Hepatocyte (in vitro differentiated cells): ENCODE data around the gene PDE4D. TPM values are rescaled to one million over a fixed set of nuclear protein-coding genes. Genes with fewer than 3 reads are reported as not detected.

Source experiments
- DNase-seq: peaks from one replicate; pipeline ENCODE4 v3.0.0-alpha.2; 2016; ENCODE audit warnings: low spot score
- H2AFZ ChIP-seq: fragments of 200-600 bp; sonication (generic); 2 replicates; pipeline ENCODE4 v1.6.0; 2016; ENCODE audit warnings: antibody characterized with exemption, mild to moderate bottlenecking
- H3K27ac ChIP-seq: fragments of 200-600 bp; sonication (generic); 2 replicates; pipeline ENCODE4 v1.5.1; 2016; ENCODE audit warnings: mild to moderate bottlenecking
- H3K27me3 ChIP-seq: fragments of 200-600 bp; sonication (generic); 2 replicates; pipeline ENCODE4 v1.6.1; 2016
- H3K36me3 ChIP-seq: fragments of 200-600 bp; sonication (generic); replicated peaks from 2 replicates; pipeline ENCODE4 v1.5.1; 2016; ENCODE audit warnings: low read depth; ENCODE audit not compliant: insufficient read depth
- H3K4me1 ChIP-seq: fragments of 200-600 bp; sonication (generic); 2 replicates; pipeline ENCODE4 v1.5.1; 2016; ENCODE audit warnings: mild to moderate bottlenecking, moderate library complexity; ENCODE audit not compliant: insufficient read depth
- H3K4me2 ChIP-seq: fragments of 200-600 bp; sonication (generic); 2 replicates; pipeline ENCODE4 v1.6.0; 2016
- H3K4me3 ChIP-seq: fragments of 200-600 bp; sonication (generic); 2 replicates; pipeline ENCODE4 v1.5.1; 2016; ENCODE audit warnings: mild to moderate bottlenecking
- H3K79me2 ChIP-seq: fragments of 200-600 bp; sonication (generic); 2 replicates; pipeline ENCODE4 v1.6.0; 2017; ENCODE audit warnings: mild to moderate bottlenecking
- H3K9me2 ChIP-seq: fragments of 200-600 bp; sonication (generic); replicated peaks from 2 replicates; pipeline ENCODE4 v1.6.0; 2017; ENCODE audit warnings: mild to moderate bottlenecking; ENCODE audit not compliant: insufficient read depth
- H3K9me3 ChIP-seq: fragments of 200-600 bp; sonication (generic); 2 replicates; pipeline ENCODE4 v1.5.1; 2016; ENCODE audit warnings: low read depth, mild to moderate bottlenecking
- H4K20me1 ChIP-seq: fragments of 200-600 bp; sonication (generic); 2 replicates; pipeline ENCODE4 v1.6.0; 2016; ENCODE audit warnings: mild to moderate bottlenecking; ENCODE audit not compliant: insufficient read depth, poor library complexity, severe bottlenecking
- EZH2 ChIP-seq: fragments of 200-600 bp; sonication (generic); IDR thresholded peaks from 2 replicates; pipeline ENCODE4 v1.6.1; 2016; ENCODE audit warnings: antibody characterized with exemption, mild to moderate bottlenecking, borderline replicate concordance
- EZH2phosphoT487 ChIP-seq: fragments of 200-600 bp; sonication (generic); IDR thresholded peaks from one replicate; pipeline ENCODE4 v1.6.1; 2018; ENCODE audit warnings: antibody characterized with exemption, mild to moderate bottlenecking, low read depth, moderate library complexity; ENCODE audit not compliant: unreplicated experiment, severe bottlenecking
- WGBS: methylation state at CpG from one replicate; pipeline ENCODE4 v1.1.6; 2016; ENCODE audit warnings: low lambda C conversion rate; ENCODE audit errors: missing lambda C conversion rate; 5-methylcytosine and 5-hydroxymethylcytosine counted together
- polyA plus RNA-seq: library from polyadenylated mRNA; unstranded; fragments of >200 nt; fragmentation: Nextera tagmentation; extraction: Ambion mirVana; gene quantifications from 2 replicates; pipeline ENCODE4 v1.2.1, GENCODE V29; 2016
- total RNA-seq: library from RNA; depleted of rRNA; stranded (reverse); fragments of >200 nt; gene quantifications from 2 replicates; pipeline ENCODE4 v1.2.3, GENCODE V29; 2014
- TF ChIP-seq, protein P1 (sequence below): fragments of 200-600 bp; sonication (generic); IDR thresholded peaks from 2 replicates; pipeline ENCODE4 v1.5.1; 2016; ENCODE audit warnings: antibody characterized with exemption, mild to moderate bottlenecking; ENCODE audit not compliant: poor library complexity

Gene PDE4D
- total and polyA plus RNA-seq, 2 experiments from 2014 or later = 14.5 to 45.2 TPM

DNA sequence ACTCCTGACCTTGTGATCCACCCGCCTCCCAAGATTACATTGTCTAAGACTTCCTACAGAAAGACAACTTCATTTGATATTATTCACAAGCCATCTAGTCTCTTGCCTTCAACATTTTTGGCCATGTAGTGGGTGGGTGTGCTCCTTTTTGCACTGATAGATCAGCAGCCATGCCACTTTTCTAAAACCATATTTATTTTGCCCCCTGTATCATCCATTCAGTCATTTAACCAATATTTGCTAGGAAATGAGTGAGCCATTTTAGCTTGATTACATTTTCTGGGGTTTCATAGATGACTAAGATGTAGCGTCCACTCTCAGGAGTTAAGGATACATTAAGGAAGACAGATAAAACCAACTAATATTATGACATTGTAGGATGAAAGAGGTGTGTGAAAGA lies 755.0 kb downstream of the PDE4D start:
- H3K27ac ChIP-seq = no peak overlapping the region
- no peaks in the 10 kb centered on the region for H3K4me1 ChIP-seq
- H3K79me2 ChIP-seq = no peaks in the 10 kb centered on the region
- H2AFZ ChIP-seq = no peak overlapping the region
- no peak overlapping the region for H3K4me3 ChIP-seq
- no peak for DNase-seq
- no peaks in the 10 kb centered on the region for H3K27me3 ChIP-seq
- no peaks in the 10 kb centered on the region for H3K9me2 ChIP-seq
- no peak overlapping the region for H3K4me2 ChIP-seq
- 96% methylated on average over 2 of the region's 2 CpGs for WGBS
- H4K20me1 ChIP-seq = no peaks in the 10 kb centered on the region
- no peaks in the 10 kb centered on the region for H3K36me3 ChIP-seq
- TF ChIP-seq EZH2 (no peak), EZH2phosphoT487 (no peak)
- TF ChIP-seq, protein P1, sequence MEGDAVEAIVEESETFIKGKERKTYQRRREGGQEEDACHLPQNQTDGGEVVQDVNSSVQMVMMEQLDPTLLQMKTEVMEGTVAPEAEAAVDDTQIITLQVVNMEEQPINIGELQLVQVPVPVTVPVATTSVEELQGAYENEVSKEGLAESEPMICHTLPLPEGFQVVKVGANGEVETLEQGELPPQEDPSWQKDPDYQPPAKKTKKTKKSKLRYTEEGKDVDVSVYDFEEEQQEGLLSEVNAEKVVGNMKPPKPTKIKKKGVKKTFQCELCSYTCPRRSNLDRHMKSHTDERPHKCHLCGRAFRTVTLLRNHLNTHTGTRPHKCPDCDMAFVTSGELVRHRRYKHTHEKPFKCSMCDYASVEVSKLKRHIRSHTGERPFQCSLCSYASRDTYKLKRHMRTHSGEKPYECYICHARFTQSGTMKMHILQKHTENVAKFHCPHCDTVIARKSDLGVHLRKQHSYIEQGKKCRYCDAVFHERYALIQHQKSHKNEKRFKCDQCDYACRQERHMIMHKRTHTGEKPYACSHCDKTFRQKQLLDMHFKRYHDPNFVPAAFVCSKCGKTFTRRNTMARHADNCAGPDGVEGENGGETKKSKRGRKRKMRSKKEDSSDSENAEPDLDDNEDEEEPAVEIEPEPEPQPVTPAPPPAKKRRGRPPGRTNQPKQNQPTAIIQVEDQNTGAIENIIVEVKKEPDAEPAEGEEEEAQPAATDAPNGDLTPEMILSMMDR = no peak
- H3K9me3 ChIP-seq = no peaks in the 10 kb centered on the region

DNA sequence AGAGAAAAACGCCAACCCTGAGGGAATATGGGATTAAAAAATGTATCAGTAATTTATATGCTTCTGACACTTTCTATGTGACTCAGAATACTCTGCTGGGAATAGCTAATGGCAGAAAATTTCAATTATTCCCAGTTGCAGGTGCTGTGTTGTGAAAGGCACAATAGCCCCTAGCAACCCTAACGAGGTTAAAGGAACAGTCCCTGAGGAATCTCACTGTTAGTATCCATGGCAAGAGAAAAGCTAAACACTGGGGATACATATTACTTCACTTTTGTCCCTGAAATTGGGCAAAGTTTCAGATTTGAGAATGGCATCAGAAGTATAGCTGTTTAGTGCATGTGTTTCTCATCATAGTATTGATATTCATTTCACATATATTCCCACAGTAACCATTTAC lies 755.7 kb downstream of the PDE4D start:
- Histone ChIP-seq H2AFZ (no peak overlapping the region), H3K9me2 (no peaks in the 10 kb centered on the region), H3K79me2 (no peaks in the 10 kb centered on the region), H3K4me2 (no peak overlapping the region), H3K27me3 (no peaks in the 10 kb centered on the region), H3K4me1 (no peaks in the 10 kb centered on the region), H4K20me1 (no peaks in the 10 kb centered on the region), H3K4me3 (no peak overlapping the region), H3K9me3 (no peaks in the 10 kb centered on the region), H3K27ac (no peak overlapping the region), H3K36me3 (no peaks in the 10 kb centered on the region)
- 93% methylated on average over 2 of the region's 2 CpGs for whole genome bisulfite sequencing
- DNase-seq = no peak
- TF ChIP-seq EZH2phosphoT487 (no peak), EZH2 (no peak)
- TF ChIP-seq, protein P1 = no peak

DNA sequence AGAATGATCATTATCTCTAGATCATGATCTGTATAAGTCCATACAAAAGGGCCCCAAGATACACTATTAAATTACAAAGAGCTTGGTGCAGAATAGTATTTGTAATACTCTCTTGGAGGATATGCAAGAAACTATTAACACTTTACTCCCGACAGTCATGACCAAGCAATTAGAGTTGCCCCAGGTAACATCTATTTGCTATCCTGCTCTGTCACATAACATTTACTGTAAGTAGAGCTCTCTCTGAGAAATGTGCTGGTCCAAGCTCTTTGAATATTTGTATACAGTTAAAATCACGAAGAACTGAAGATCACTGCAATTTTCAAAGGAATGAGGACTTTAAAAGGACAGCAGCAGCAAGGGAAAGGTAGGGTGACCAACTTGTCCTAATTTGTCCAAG lies 757.0 kb downstream of the PDE4D start:
- Histone ChIP-seq H4K20me1 (no peaks in the 10 kb centered on the region), H3K4me2 (no peak overlapping the region), H2AFZ (no peak overlapping the region), H3K36me3 (no peaks in the 10 kb centered on the region), H3K27me3 (no peaks in the 10 kb centered on the region), H3K27ac (no peak overlapping the region), H3K4me1 (no peaks in the 10 kb centered on the region), H3K9me3 (no peaks in the 10 kb centered on the region), H3K79me2 (no peaks in the 10 kb centered on the region), H3K9me2 (no peaks in the 10 kb centered on the region), H3K4me3 (no peak overlapping the region)
- WGBS = 37% methylated on average over 2 of the region's 2 CpGs
- TF ChIP-seq, protein P1 = no peak
- DNase-seq = no peak
